HG02938 (cell line): ENCODE data around the gene ZNHIT6.
"Not testable (repeated sequence)": the region's sequence is repeated elsewhere in the genome, so short reads cannot be mapped to it uniquely, and the experiment has no call there.

Source experiments
- ATAC-seq: cut with Tn5 transposase; IDR thresholded peaks from one replicate; pipeline ENCODE4 v1.9.1; 2021; ENCODE audit warnings: mild to moderate bottlenecking, moderate library complexity; ENCODE audit not compliant: unreplicated experiment

Gene ZNHIT6

DNA sequence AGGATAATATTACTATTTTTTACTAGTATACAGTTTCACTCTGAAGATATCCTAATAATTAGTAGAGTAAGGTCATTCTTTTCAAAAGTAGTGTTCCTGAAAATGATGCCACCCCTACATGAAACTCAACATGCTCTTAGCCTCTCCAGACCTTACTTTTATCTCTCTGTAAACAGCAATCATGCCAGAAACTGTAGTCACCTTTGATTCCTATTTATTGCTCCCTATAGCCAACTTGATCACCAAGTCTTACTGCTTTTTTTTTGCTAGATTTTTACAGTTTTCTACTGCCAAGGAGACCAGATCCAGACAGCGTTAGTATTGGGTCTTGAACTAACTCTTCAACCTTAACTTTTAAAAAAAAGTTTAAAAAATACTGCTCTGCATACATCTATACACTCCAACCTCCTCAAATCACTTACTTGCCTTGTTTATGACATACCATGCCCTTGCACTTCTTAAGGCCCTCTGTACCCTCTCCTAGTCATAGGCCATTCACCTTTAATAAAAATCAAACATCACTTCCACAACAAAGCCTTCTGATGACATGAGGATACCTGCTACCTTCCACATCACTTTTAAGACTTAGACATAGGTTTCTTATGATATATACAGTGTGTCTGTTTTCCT is 36.1 kb downstream of the ZNHIT6 start:
- ATAC-seq = no peak

DNA sequence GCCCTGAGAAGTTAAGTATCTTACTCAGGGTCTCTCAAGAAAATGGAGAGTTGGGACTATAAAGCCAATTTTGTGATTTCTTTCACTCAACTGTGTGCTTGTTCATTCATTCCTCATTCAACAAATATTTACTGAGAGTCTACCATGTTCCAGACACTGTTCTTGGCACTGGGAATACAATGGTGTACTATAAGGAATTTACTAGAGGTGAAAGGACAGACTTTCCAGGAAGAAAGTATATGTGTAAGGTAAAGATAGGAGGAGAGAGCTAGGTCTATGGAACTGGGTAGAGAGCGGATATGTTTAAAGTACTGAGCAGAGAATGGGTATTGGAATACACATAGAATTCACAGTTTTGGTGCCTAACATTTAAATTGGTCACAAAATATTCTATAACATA is 42.3 kb downstream of the ZNHIT6 start:
- ATAC-seq = no peak

DNA sequence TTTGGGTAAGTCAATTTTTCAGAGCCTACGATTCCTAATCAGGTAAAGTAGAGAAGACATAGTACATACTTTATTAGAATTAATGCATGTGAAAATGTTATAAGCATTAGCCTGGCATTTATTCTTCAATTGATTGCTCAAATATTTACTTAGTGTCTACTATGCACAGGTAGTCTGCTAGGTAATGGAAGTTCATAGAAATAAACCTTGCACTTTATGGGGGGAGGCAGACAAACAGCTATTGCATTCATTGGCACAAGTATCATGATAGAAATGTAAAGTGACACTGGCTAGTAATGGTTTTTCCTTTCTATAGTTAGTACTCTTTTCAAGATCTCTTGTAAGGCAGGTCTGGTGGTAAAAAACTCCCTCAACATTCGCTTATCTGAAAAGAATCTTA is 44.9 kb downstream of the ZNHIT6 start:
- ATAC-seq = no peak

DNA sequence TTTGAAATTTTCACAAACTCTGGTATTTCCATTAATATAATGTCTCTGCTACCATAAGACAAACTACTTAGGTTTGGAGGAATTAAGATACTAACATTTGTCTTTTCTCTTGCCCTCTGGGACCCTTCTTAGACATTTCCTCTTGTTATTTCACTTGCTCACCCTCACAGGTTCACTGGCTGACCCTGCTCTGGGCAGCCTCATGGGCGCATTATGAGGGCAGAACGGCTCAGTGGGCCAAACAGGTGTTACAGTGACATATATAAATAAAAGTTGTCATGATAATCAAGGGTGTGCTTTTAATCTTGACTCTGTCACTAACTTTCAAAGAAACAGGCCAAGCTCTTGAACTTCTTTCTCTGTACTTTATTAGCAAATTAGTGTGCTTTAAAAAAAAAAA is 46.5 kb downstream of the ZNHIT6 start:
- ATAC-seq = no peak

DNA sequence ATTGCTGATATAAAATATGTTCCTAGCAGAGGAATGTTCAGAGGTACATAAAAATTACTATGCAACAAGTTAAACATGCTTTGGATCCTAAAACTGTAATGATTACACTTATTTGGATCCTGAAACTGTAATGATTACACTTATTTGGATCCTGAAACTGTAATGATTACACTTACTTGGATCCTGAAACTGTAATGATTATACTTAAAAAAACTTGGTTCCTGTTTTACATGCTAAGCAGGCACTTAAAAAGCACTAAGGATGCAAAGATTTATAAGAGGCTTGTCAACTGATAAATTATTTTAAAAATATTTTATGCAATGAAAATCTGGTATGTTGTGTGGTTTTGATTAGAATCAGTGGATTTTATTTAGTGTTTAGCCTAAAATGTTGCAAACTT is 47.7 kb downstream of the ZNHIT6 start:
- no peak for ATAC-seq

DNA sequence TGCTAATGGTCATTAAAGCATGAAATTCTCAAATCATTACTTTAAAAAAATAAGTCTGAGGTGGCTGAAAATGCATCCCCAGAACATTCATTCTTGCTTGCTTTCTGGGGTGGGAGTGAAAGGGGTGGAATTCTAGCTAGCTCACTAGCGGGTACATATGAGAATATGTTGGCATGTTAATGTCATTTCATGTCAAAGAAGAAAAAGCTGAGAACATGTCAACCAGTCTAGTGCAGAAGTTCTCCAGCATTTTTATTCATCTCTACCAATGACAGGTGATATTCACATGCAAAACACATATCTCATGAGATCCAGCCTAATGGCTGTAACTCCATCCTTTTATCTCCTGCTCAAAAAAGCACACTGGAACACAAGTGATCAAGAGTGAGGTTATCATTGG is 49.1 kb downstream of the ZNHIT6 start:
- no peak for ATAC-seq

DNA sequence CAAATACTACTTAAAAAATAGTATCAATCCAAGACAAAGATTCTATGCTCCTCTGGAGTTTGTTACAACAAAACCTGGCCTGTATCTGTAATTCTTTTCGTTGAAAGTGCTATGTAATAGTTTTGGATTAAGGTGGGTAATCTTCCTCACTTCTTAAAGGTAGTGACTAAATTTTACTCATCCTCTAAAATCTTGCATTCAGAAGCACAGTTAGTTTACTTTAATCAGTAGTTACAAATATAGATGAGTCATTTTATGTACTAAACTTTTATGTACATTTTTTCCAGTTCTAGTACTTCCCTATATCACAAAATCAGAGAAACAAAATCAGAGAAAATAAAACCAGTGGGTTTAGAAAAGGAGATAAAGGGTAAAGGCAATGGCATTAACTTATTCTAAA is 51.3 kb downstream of the ZNHIT6 start:
- no peak for ATAC-seq

DNA sequence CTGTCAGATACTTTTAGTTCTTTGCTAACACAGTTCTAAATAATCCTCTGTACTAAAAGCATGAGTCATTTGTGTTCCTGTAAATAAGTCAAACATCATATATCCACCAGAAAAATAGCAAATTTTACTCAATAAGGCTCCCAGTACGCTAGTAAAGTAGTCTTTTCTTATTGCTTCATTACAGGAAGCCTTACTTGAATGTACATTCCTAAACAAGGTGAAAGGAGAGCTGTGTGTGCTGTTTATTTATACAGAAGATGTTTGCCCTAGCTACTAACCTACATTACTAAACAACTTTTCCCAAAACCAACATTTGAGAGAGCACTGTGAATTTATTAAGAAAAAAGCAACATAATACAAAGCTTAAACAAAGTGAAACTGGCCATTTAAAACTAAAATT is 52.0 kb downstream of the ZNHIT6 start:
- ATAC-seq = no peak

DNA sequence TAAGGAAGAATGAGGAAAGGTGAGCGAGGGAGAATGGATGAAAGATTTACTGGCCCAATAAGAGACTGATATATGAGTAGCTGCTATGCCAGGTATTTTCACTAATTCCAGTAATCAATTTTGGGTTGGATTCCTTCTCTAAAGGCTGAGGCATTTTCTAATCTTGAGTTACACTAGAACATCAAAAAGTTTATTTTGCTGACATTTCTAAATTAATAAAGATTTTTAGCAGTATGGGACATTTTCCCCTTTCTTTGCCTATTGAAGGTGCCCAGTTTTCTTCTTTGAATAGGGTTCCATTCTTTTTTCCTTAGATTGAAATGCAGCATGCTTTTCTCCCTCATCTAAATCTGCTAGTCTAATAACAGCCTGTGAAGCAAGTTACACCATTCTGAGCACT is 52.9 kb downstream of the ZNHIT6 start:
- no peak for ATAC-seq

DNA sequence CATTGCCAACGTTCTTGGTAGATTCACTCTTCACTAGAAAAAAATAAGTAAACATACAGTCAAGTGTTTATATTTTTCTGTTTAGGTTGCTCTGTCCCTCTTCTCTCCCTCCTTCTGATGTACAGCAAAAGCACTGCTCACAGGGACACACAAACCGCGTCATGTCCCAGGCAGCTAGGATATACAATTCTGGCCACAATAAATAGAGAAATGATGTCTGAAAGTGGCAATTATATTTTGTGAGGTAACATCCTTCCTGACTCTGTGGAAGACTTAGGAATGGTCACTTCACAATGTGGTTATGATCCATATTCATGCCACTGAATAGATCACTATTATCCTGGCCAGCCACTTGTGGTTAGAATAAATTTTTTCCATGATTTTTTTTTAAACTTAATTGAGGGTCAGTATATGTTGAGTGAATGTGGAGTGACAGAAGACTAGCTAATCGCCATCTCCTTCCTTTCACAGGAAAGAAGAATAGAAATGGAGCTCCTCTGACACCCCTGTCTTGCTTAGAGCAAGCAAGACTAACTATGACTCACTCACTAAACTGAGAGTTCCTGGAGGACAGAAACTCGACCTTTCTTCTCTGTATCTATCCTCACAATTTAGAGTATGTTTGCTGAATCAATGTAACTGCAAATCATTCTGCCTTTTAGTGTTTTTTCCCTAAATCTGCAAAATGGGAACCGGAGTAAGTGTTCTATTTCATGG is 54.0 kb downstream of the ZNHIT6 start:
- no peak for ATAC-seq

DNA sequence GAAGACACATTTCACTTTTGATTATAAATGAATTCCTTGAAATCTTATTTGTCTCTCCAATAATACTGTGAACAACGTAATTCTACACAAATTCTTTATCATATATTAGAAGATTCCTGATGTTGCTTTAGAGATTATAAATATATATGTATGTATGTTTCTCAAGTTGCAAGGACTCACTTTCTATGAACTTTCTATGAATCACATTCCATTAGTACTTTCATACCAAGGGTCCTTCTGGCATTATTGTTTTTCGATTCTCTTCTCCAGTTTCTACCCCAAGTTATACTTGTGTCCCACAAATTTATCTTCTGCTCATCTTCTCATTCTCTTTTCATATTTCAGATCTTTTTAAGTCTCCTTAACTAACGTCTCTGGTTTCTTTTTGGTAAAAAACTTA is 55.9 kb downstream of the ZNHIT6 start:
- ATAC-seq = no peak

DNA sequence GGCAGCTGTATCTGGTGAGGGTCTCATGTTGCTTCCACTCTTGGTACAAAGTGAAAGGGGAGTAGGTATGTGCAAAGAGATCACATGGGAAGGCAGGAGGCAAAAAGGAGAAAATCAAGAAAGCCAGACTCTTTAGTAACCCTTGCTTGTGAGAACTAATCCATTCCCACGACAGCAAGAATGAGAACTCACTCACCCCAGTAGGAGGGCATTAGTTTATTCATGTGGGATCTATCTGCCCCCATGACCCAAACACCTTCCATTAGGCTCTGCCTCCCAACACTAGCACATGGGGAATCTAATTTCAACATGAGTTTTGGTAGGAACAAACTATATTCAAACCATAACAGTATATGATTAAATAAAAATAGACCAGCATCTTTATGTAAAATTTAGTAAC is 57.6 kb downstream of the ZNHIT6 start:
- ATAC-seq = no peak

DNA sequence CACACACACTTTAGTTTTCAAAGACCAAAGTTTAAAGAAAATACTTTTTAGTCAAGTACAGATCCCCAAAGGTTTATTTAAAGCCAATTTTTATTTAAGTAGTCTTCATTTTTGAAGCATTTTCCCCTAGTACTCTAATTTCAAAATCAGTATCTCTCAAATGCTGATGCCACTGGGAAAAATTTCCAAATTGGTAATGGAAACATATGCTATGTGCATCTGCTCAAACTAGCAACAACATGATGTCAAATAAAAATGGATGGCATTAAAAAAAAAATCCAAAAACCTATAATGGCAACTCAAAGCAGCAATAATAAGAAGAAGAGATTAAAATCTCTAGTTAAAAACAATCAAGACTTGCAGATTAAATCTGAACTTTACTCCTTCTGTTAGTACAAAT is 58.6 kb downstream of the ZNHIT6 start:
- no peak for ATAC-seq

DNA sequence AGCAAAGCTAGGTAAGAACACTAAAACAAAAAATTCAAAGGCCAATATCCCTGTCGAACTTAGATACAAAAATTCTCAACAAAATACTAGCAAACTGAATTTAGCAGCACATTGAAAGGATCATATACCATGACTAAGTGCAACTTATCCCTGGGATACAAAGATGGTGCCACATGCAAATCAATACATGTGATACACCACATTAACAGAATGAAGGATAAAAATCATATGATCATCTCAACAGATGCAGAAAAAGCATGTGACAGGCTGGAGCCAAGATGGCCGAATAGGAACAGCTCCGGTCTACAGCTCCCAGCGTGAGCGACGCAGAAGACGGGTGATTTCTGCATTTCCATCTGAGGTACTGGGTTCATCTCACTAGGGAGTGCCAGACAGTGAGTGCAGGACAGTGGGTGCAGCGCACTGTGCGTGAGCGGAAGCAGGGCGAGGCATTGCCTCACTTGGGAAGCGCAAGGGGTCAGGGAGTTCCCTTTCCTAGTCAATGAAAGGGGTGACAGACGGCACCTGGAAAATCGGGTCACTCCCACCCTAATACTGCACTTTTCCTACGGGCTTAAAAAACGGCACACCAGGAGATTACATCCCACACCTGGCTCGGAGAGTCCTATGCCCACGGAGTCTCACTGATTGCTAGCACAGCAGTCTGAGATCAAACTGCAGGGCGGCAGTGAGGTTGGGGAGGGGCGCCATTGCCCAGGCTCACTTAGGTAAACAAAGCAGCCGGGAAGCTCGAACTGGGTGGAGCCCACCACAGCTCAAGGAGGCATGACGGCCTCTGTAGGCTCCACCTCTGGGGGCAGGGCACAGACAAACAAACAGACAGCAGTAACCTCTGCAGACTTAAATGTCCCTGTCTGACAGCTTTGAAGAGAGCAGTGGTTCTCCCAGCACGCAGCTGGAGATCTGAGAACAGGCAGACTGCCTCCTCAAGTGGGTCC is 66.4 kb downstream of the ZNHIT6 start:
- ATAC-seq = not testable (repeated sequence)

DNA sequence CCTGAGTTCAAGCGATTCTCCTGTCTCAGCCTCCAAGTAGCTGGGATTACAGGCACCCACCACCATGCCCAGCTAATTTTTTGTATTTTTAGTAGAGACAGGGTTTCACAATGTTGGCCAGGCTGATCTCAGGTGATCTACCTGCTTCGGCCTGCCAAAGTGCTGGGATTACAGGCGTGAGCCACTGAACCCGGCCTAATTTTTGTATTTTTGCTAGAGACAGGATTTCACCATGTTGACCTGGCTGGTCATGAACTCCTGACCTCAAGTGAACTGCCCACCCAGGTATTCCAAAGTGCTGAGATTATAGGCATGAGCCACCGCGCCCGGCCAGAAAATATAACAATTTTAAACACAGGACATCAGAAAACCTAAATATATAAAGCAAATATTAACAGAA is 68.3 kb downstream of the ZNHIT6 start:
- ATAC-seq = not testable (repeated sequence)

DNA sequence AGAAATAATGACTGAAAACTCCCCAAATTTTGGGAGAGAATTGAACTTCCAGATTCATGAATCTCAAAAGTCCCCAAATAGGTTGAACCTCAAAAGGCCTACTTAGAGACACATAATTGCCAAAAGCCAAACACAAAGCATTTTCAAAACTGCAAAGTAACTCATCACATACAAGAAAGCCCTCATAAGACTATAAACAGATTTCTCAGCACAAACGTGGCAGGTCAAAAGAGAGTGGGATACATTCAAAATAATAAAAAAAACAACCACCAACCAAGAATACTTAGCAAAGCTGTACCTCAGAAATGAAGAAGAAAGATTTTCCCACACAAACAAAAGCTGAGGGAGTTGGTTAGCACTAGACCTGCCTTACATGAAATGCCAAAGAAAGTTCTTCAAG is 69.8 kb downstream of the ZNHIT6 start:
- no peak for ATAC-seq

DNA sequence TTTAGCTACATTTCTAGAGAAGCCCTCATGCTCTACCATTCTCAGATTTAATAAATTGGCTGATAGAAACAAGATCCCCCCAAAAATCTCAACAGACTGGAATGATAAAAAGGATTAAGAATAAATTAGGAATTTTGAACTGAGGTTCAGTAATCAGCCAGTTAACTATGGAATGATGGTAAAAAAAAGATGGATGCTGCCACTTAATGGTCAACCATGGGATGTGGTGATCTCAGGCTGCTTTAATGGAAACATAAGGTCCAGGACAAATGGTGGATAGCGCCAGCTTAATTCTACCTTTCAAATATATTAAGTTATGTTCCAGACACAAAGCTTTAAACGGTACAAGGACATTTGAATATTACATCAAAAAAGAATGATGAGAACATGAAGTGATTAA is 77.7 kb downstream of the ZNHIT6 start:
- ATAC-seq = no peak

DNA sequence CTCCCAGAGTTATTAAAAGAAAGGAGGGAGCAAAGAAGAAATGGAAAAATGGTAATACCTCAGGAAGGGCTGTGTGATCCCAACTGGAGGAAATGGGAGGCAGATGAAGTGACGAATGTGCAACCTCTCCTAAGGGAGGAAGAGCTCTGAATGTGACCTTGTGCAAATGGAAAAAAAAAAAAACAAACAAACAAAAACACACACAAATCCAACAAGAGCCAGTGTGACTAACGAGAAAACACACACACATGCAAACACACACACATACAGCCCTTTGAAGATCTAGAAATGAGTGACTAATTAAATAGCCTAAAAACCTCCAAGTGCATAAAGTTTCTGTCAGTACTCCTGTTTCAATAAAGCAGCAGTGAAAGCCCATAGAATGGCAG is 78.7 kb downstream of the ZNHIT6 start:
- no peak for ATAC-seq

DNA sequence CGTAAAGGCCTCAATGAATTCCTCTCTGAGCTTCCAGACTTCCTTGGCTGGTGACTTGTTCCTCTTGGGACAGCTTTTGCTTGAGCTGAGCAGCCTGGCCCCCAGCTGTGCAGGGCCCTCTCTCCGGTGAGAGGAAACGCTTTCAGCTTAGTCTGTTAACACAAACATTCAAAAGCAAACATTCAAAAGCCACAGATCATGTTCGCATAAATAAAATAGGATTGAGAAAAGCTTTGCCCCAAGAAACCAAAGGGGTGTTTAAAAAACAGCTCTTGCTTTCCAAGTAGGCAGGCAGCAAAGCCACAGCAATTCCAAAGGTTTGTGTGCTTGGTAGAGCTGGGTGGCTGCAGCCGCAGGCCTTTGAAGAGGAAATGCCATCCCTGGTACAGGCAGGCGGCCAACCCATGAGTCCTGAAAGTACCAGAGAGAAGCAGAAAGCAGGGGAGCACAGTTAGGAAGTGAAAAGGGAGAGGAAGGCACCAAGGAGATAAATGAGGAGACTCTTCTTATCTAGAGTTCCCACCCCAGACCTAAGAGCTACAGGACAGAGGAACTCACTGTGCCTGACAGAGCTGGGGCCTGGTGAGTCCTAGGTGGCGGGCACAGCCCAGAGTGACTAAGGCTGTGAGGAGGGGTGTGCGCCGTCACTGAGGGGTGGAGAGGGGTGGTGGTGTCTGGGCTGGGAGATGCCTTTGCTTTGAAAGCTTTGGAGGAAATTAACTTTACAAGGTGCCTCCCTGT is 79.3 kb downstream of the ZNHIT6 start:
- ATAC-seq = no peak

DNA sequence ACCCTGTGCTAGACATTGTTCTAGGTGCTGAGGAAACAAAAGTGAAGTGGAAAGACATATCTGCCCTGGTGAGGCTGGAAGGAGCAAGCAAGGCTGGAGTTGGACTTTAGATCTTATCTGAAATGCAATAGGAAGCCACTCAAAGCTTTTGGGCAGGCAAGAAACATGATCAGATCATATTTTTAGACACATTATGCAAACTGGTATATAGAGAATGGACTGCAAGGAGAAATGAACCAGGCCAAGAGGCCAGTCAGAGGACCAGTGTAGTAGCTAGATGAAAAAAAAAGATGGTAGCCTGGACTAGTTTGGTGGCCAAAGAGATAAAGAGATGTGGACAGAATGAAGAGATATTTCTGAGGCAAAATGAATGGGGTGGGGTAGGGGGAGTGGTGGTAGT is 81.4 kb downstream of the ZNHIT6 start:
- no peak for ATAC-seq

DNA sequence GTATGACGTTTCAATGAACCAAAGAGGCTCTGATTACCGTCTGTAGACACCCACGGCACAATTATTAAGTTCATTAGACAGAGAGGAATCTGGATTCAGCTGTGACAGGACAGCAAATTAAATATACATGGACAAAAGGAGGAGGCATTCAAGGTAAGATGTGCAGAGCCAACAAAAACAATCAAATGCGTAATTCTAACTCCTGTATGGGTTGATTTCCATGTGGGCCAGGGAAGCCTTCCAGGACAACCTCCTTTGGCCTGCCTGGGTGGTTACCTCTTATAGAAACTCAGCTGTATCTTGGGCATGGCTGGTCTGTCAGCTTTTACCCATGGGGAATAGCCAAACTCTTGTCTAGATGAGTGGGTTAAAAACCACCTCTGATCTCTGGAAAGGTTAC is 83.9 kb downstream of the ZNHIT6 start:
- ATAC-seq = no peak
